GM12872 (cell line): ENCODE results near the gene LCN9.

Source experiments
- TF ChIP-seq, protein P1 (sequence below): IDR thresholded peaks from 3 replicates; pipeline ENCODE4 v1.5.1; 2011; ENCODE audit warnings: low read depth, mild to moderate bottlenecking, low read length, moderate library complexity; ENCODE audit not compliant: insufficient read depth

Gene LCN9

DNA sequence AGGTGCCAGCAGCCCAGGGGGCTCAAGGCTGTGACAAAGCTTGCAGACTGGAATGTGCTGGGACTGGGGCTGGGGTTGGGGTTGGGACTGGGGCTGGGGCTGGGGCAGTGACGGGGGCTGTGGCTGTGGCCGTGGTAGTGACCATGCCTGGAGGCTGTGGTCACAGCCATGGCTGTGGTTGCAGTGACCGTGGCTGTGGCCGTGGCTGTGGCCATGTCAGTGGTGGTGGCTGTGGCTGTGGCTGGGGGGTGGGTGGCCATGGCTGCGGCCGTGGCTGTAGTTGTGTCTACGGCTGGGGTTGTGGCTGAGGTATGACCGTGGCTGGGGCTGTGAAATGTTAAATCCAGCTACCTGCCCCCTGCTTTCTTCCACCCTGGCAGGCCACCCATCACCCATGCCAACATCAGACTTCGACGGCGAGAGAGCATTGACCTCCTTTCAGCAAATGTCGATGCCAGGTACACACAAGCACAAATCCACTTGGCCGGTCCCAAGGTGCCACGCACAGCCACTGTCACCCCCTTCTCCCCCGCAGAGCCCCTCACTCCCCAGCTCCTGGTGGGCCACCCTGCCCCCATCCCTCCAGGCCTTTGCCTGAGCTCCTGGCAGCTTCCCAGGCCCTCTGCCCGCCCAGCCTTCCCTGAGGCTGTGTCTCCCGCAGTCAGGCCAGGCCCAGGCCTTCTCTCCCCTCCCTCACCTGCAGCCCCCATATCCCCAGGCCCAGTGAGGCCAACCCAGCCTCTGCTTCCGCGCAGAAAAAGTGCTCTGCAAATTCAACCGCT is 15.3 kb downstream of the LCN9 start:
- TF ChIP-seq, protein P1, sequence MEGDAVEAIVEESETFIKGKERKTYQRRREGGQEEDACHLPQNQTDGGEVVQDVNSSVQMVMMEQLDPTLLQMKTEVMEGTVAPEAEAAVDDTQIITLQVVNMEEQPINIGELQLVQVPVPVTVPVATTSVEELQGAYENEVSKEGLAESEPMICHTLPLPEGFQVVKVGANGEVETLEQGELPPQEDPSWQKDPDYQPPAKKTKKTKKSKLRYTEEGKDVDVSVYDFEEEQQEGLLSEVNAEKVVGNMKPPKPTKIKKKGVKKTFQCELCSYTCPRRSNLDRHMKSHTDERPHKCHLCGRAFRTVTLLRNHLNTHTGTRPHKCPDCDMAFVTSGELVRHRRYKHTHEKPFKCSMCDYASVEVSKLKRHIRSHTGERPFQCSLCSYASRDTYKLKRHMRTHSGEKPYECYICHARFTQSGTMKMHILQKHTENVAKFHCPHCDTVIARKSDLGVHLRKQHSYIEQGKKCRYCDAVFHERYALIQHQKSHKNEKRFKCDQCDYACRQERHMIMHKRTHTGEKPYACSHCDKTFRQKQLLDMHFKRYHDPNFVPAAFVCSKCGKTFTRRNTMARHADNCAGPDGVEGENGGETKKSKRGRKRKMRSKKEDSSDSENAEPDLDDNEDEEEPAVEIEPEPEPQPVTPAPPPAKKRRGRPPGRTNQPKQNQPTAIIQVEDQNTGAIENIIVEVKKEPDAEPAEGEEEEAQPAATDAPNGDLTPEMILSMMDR: no peak

DNA sequence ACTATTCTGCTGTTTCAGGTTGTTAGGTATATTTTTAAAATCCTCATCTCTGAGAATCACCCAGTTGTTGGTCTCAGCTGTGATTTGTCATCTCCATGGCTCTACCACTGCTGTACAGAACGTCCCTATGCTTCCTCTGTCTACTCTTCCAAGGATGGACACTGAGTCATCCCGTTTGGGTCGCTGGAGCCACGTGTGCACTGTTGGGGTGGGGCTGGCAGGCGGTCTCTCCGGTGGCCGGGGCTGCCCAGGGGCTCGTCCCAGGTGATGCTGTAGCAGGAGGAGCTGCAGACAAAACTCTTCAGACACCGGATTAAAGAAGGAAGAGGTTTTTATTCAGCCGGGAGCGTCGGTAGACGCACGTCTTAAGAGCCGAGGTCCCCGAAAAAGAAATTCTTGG is 16.9 kb downstream of the LCN9 start:
- TF ChIP-seq, protein P1: no peak

DNA sequence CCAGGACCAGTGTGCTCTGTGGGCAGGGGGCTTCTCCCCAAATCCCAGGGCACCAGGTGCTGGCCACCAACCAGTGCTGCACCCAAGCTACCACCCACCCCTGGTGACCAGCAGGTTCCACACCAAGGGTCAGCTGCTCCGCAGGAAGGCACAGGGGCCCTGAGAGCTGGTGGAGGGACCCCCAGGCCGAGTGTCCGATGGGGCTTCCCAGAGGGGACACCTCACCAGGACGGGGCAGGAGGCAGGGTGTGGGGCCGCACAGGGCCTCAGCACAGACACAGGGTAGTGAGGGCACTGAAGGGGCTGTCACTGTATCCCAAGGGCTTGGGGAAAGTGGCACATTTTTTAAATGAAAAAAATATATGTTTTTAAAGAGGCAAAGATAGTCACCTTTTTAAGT is 18.1 kb downstream of the LCN9 start:
- TF ChIP-seq, protein P1: no peak

DNA sequence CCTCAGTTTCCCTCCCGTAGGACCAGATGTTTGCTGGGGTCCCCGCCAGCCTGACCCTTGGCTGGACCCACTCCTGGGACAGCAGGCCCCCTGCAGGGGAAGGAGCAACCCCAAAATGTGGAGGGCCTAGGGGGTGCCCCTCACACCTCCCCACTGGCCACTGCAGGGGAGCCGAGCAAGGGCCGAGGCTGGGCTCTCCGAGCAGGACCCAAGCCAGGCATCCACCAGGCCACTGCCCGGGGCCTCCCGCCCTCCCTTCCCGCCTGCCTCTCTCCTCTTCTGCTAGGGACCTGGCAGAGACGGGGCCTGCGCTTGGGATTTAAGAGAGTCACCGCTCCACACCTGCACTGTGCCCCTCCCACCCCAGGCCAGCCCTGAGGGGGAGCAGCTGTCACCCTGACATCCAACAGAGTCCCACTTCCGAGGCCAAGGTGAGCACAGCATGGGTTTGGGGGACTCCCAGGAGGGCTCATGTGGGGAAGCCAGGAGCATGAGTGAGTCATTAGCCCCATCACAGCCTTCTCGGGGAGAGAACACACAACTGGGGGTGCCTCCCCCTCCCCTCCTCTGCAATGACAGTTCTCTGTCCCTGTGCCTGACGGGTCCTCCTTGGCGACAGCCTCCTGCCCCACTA is 20.4 kb downstream of the LCN9 start:
- TF ChIP-seq, protein P1: no peak

- TF ChIP-seq, protein P1: no peak
Measured at GRCh38 chr9:135684691-135685090, 21.6 kb downstream of the LCN9 start.

DNA sequence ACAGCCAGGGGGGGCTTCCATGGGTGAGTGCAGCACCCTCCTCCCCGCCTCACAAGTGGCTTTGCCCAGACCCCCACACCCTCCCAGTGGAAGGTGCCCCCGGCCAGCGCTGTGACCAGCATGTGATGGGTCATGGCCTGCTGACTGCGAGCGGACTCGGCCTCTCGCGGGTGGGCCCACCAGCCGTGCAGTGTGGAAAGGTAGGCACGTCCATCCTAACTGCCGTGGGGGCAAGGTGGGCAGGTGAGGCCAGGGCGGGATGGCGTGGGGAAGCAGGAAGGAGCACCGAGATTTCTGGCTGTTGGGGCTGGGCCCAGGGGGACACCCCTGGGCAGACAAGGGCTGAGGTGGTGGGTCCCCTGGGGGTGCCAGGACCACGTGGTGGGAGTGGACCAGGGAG is 24.1 kb downstream of the LCN9 start:
- TF ChIP-seq, protein P1: no peak

DNA sequence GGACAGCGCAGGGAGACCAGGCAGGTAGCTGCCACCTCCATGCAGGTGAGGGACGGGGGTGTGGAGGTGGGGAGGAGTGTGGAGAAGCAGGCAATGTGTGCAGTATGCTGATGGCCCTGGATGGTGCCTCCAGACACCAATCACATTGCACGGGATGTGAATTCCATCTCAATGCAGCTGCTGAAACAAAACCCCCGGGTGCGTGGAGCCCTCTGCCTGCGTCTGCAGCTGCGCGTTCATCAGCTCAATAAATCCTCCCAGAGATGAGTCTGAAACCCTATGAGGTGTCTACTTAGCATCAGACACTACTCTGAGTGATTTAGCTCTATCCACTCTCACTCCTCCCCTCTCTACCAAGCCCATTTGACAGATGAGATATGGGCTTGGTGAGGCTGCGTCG is 25.9 kb downstream of the LCN9 start:
- TF ChIP-seq, protein P1: no peak
